WTC11 (cell line): ENCODE data around the gene VPS33B. TPM values are rescaled to one million over a fixed set of nuclear protein-coding genes. Genes with fewer than 3 reads are reported as not detected.

ENCODE experiments used
- ATAC-seq: fragments of 200-7000 bp; cut with Tn5 transposase; 2 replicates; pipeline ENCODE4 v1.10.0; 2021; ENCODE audit warnings: mild to moderate bottlenecking, moderate library complexity
- CTCF ChIA-PET: fragments of 300-600 bp; sonication (Branson Sonifier 250); formaldehyde crosslinking; loops from one replicate; lab custom pipeline; 2021; ENCODE audit warnings: antibody characterized with exemption; lab: Charles Lee
- POLR2A ChIA-PET: fragments of 350-600 bp; sonication (Branson Sonifier 250); formaldehyde crosslinking; loops from one replicate; lab custom pipeline; 2021; ENCODE audit warnings: antibody characterized with exemption; lab: Charles Lee
- DNase-seq: peaks from one replicate; pipeline ENCODE4 v3.0.0; 2021; ENCODE audit warnings: low spot score
- H3K27ac Mint-ChIP-seq: 2 replicates; pipeline ENCODE4 v1.8.0; 2021; ENCODE audit warnings: mixed read lengths
- H3K27me3 Mint-ChIP-seq: 2 replicates; pipeline ENCODE4 v1.8.0; 2021; ENCODE audit warnings: low read depth, mild to moderate bottlenecking, moderate library complexity, mixed read lengths
- H3K36me3 Mint-ChIP-seq: 2 replicates; pipeline ENCODE4 v1.8.0; 2021; ENCODE audit warnings: mixed read lengths
- H3K4me1 Mint-ChIP-seq: 2 replicates; pipeline ENCODE4 v1.8.0; 2022; ENCODE audit warnings: mixed read lengths
- H3K4me3 Mint-ChIP-seq: 2 replicates; pipeline ENCODE4 v1.8.0; 2021; ENCODE audit warnings: mild to moderate bottlenecking, moderate library complexity, mixed read lengths
- H3K9me3 Mint-ChIP-seq: 2 replicates; pipeline ENCODE4 v1.8.0; 2021; ENCODE audit warnings: mixed read lengths
- AR ChIP-seq: fragments of 250-450 bp; sonication (Bioruptor Pico); IDR thresholded peaks from 2 replicates; pipeline ENCODE4 v1.9.0; 2021; ENCODE audit warnings: mild to moderate bottlenecking
- EMX1 ChIP-seq: fragments of 250-450 bp; sonication (Bioruptor Pico); IDR thresholded peaks from 2 replicates; pipeline ENCODE4 v1.8.0; 2021; ENCODE audit warnings: mild to moderate bottlenecking
- ESRRA ChIP-seq: sonication (generic); formaldehyde crosslinking; IDR thresholded peaks from 2 replicates; pipeline ENCODE4 v1.8.1; 2022; ENCODE audit warnings: mild to moderate bottlenecking, missing genetic modification reagents, borderline replicate concordance
- FOXK1 ChIP-seq: sonication (generic); formaldehyde crosslinking; IDR thresholded peaks from 2 replicates; pipeline ENCODE4 v1.8.0; 2022; ENCODE audit warnings: mild to moderate bottlenecking, moderate library complexity, missing genetic modification reagents
- HMGA2 ChIP-seq: fragments of 250-450 bp; sonication (Bioruptor Pico); IDR thresholded peaks from 2 replicates; pipeline ENCODE4 v1.4.0; 2021; ENCODE audit warnings: mild to moderate bottlenecking, moderate library complexity
- IRF2 ChIP-seq: sonication (generic); formaldehyde crosslinking; IDR thresholded peaks from 2 replicates; pipeline ENCODE4 v1.8.0; 2022; ENCODE audit warnings: low read depth, missing genetic modification reagents, borderline replicate concordance
- KAT7 ChIP-seq: sonication (generic); formaldehyde crosslinking; IDR thresholded peaks from 2 replicates; pipeline ENCODE4 v1.8.1; 2023; ENCODE audit warnings: missing genetic modification reagents, mild to moderate bottlenecking, borderline replicate concordance
- MYBL2 ChIP-seq: sonication (generic); formaldehyde crosslinking; IDR thresholded peaks from 2 replicates; pipeline ENCODE4 v1.8.1; 2023; ENCODE audit warnings: mild to moderate bottlenecking, moderate library complexity, missing genetic modification reagents
- NR1H2 ChIP-seq: sonication (generic); formaldehyde crosslinking; IDR thresholded peaks from 2 replicates; pipeline ENCODE4 v1.9.0; 2021; ENCODE audit warnings: mild to moderate bottlenecking, moderate library complexity, missing genetic modification reagents
- NR2C2 ChIP-seq: sonication (generic); formaldehyde crosslinking; IDR thresholded peaks from 2 replicates; pipeline ENCODE4 v1.8.0; 2022; ENCODE audit warnings: mild to moderate bottlenecking, missing genetic modification reagents
- SMAD4 ChIP-seq: sonication (generic); formaldehyde crosslinking; IDR thresholded peaks from 2 replicates; pipeline ENCODE4 v1.8.0; 2022; ENCODE audit warnings: mild to moderate bottlenecking, missing genetic modification reagents
- SOX15 ChIP-seq: fragments of 250-450 bp; sonication (Bioruptor Pico); IDR thresholded peaks from 2 replicates; pipeline ENCODE4 v1.9.0; 2021; ENCODE audit warnings: mild to moderate bottlenecking
- TEAD1 ChIP-seq: sonication (generic); formaldehyde crosslinking; IDR thresholded peaks from 2 replicates; pipeline ENCODE4 v1.8.0; 2022; ENCODE audit warnings: mild to moderate bottlenecking, missing genetic modification reagents
- ZBTB21 ChIP-seq: sonication (generic); formaldehyde crosslinking; IDR thresholded peaks from 2 replicates; pipeline ENCODE4 v1.8.1; 2023; ENCODE audit warnings: mild to moderate bottlenecking, missing genetic modification reagents, borderline replicate concordance
- ZNF121 ChIP-seq: sonication (generic); formaldehyde crosslinking; IDR thresholded peaks from 2 replicates; pipeline ENCODE4 v1.8.0; 2023; ENCODE audit warnings: missing genetic modification reagents
- ZNF423 ChIP-seq: fragments of 250-450 bp; sonication (Bioruptor Pico); IDR thresholded peaks from 2 replicates; pipeline ENCODE4 v2.1.2; 2022; ENCODE audit warnings: mild to moderate bottlenecking, moderate library complexity
- total RNA-seq: library from RNA; stranded (reverse); gene quantifications from 3 replicates; pipeline ENCODE4 v1.2.3, GENCODE V29; 2021
- TF ChIP-seq, protein P1 (sequence below): sonication (generic); formaldehyde crosslinking; IDR thresholded peaks from 2 replicates; pipeline ENCODE4 v1.8.0; 2022; ENCODE audit warnings: mild to moderate bottlenecking, missing genetic modification reagents
- TF ChIP-seq, protein P2 (sequence below): fragments of 250-450 bp; sonication (Bioruptor Pico); IDR thresholded peaks from 2 replicates; pipeline ENCODE4 v1.9.0; 2021; ENCODE audit warnings: mild to moderate bottlenecking
- TF ChIP-seq, protein P3 (sequence below): sonication (generic); formaldehyde crosslinking; IDR thresholded peaks from 2 replicates; pipeline ENCODE4 v1.8.0; 2022; ENCODE audit warnings: mild to moderate bottlenecking, missing genetic modification reagents
- TF ChIP-seq, protein P4 (sequence below): fragments of 250-450 bp; sonication (Bioruptor Pico); conservative IDR thresholded peaks from 2 replicates; pipeline ENCODE4 v1.9.0; 2021; ENCODE audit warnings: mild to moderate bottlenecking
- TF ChIP-seq, protein P5 (sequence below): sonication (generic); formaldehyde crosslinking; IDR thresholded peaks from 2 replicates; pipeline ENCODE4 v1.8.0; 2023; ENCODE audit warnings: missing genetic modification reagents, mild to moderate bottlenecking, borderline replicate concordance
- TF ChIP-seq, protein P6 (sequence below): sonication (generic); formaldehyde crosslinking; IDR thresholded peaks from 2 replicates; pipeline ENCODE4 v1.8.1; 2022; ENCODE audit warnings: mild to moderate bottlenecking, moderate library complexity, missing genetic modification reagents

The VPS33B gene
- total RNA-seq, 1 experiment from 2014 or later, result 21.1 TPM

DNA sequence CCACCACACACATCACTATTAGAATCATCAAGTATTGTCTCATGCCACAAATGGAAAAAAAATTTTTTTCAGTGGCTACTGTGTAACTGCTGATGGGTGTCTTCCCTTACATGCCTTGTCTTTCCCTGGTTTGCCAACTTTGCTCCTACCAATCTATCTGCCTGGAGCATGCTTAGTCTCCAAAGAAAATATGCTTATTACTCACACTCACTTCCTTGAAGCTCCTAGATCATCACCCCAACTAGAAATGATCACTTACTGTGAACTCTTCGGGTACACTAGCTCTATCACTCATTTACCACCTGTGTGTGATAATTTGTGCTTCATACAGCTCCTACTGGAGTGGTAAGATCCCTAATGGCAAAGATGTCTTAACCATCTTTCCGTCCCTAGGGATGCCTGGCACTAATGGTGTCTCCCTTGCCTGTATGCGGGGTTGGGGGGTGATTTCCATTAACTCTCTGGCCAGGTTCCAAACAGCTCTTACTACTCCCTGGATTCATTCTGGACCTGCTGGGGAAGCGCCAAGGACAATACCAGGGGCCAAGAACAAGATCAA lies 799 bp downstream of the VPS33B start:
- TF ChIP-seq, protein P1, sequence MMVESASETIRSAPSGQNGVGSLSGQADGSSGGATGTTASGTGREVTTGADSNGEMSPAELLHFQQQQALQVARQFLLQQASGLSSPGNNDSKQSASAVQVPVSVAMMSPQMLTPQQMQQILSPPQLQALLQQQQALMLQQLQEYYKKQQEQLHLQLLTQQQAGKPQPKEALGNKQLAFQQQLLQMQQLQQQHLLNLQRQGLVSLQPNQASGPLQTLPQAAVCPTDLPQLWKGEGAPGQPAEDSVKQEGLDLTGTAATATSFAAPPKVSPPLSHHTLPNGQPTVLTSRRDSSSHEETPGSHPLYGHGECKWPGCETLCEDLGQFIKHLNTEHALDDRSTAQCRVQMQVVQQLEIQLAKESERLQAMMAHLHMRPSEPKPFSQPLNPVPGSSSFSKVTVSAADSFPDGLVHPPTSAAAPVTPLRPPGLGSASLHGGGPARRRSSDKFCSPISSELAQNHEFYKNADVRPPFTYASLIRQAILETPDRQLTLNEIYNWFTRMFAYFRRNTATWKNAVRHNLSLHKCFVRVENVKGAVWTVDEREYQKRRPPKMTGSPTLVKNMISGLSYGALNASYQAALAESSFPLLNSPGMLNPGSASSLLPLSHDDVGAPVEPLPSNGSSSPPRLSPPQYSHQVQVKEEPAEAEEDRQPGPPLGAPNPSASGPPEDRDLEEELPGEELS (CRISPR knock-in tag), result no peak
- TF ChIP-seq, protein P2, sequence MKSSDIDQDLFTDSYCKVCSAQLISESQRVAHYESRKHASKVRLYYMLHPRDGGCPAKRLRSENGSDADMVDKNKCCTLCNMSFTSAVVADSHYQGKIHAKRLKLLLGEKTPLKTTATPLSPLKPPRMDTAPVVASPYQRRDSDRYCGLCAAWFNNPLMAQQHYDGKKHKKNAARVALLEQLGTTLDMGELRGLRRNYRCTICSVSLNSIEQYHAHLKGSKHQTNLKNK (CRISPR knock-in tag), result no peak
- TF ChIP-seq AR (no peak), SMAD4 (CRISPR knock-in tag) (no peak), ESRRA (CRISPR knock-in tag) (no peak), FOXK1 (CRISPR knock-in tag) (no peak), EMX1 (no peak)
- TF ChIP-seq, protein P3, sequence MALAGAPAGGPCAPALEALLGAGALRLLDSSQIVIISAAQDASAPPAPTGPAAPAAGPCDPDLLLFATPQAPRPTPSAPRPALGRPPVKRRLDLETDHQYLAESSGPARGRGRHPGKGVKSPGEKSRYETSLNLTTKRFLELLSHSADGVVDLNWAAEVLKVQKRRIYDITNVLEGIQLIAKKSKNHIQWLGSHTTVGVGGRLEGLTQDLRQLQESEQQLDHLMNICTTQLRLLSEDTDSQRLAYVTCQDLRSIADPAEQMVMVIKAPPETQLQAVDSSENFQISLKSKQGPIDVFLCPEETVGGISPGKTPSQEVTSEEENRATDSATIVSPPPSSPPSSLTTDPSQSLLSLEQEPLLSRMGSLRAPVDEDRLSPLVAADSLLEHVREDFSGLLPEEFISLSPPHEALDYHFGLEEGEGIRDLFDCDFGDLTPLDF, result no peak
- TF ChIP-seq, protein P4, sequence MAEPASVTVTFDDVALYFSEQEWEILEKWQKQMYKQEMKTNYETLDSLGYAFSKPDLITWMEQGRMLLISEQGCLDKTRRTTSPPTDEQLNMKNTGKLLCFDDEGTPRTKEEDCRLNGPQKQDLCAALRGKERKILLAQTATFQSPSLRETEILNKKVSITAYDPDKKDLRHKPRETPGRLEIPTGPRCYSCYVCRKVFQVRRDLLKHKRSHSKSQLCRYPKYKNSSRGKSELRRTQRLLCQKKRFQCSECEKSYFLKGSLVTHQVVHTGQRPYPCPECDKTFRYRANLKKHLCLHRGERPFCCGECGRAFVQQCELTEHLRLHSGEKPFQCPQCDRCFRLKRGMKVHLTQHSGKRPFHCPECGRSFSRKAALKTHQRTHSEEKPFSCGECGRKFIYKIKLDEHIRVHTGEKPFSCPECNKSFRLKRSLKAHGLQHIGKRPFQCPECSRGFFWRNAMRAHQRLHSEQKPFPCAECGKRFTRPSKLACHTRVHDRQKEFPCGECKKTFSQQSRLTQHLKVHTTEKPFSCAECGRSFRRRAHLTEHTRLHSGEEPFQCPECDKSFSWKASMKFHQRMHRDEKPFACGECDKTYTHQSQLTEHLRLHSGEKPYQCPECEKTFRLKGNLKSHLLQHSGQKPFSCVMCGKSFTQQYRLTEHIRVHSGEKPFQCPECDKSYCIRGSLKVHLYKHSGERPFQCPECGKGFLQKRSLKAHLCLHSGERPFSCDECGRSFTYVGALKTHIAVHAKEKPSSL (CRISPR knock-in tag), result no peak
- Mint-ChIP-seq H3K9me3 (no peaks in the 10 kb centered on the region), H3K4me1 (peaks cover 11% of the 10 kb centered on the region), H3K27me3 (no peaks in the 10 kb centered on the region), H3K4me3 (peak overlapping the region; percentile 88), H3K36me3 (peaks cover 3% of the 10 kb centered on the region), H3K27ac (peak overlapping the region; percentile 54)
- ChIA-PET CTCF (interaction anchor here (0.6 to 3.7 kb wide), 8 partner anchors 12 to 250 kb away, joined by 3 to 37 read pairs (median 6); partner anchors contain the start of gene HDDC3), POLR2A (interaction anchor here (1.3 kb wide), 1 partner anchor 11 kb away, joined by 5 read pairs; no protein-coding TSS in a partner anchor)
- DNase-seq (no peak), ATAC-seq (peak; percentile 9)

- Mint-ChIP-seq H3K4me3 (no peak overlapping the region), H3K27ac (peak overlapping the region; percentile 50; the same call in 1 of the 2 replicates), H3K27me3 (no peaks in the 10 kb centered on the region), H3K9me3 (no peaks in the 10 kb centered on the region), H3K36me3 (peaks cover 12% of the 10 kb centered on the region), H3K4me1 (peaks cover 11% of the 10 kb centered on the region)
- DNase-seq, result no peak
- ATAC-seq, result no peak
- ChIA-PET POLR2A (no interaction called here), CTCF (interaction anchor here (1.1 kb wide), 1 partner anchor 15 kb away, joined by 3 read pairs; no protein-coding TSS in a partner anchor)
- TF ChIP-seq, protein P5, sequence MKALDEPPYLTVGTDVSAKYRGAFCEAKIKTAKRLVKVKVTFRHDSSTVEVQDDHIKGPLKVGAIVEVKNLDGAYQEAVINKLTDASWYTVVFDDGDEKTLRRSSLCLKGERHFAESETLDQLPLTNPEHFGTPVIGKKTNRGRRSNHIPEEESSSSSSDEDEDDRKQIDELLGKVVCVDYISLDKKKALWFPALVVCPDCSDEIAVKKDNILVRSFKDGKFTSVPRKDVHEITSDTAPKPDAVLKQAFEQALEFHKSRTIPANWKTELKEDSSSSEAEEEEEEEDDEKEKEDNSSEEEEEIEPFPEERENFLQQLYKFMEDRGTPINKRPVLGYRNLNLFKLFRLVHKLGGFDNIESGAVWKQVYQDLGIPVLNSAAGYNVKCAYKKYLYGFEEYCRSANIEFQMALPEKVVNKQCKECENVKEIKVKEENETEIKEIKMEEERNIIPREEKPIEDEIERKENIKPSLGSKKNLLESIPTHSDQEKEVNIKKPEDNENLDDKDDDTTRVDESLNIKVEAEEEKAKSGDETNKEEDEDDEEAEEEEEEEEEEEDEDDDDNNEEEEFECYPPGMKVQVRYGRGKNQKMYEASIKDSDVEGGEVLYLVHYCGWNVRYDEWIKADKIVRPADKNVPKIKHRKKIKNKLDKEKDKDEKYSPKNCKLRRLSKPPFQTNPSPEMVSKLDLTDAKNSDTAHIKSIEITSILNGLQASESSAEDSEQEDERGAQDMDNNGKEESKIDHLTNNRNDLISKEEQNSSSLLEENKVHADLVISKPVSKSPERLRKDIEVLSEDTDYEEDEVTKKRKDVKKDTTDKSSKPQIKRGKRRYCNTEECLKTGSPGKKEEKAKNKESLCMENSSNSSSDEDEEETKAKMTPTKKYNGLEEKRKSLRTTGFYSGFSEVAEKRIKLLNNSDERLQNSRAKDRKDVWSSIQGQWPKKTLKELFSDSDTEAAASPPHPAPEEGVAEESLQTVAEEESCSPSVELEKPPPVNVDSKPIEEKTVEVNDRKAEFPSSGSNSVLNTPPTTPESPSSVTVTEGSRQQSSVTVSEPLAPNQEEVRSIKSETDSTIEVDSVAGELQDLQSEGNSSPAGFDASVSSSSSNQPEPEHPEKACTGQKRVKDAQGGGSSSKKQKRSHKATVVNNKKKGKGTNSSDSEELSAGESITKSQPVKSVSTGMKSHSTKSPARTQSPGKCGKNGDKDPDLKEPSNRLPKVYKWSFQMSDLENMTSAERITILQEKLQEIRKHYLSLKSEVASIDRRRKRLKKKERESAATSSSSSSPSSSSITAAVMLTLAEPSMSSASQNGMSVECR (CRISPR knock-in tag), result no peak
- TF ChIP-seq ZNF423 (CRISPR knock-in tag) (no peak), IRF2 (CRISPR knock-in tag) (no peak), MYBL2 (no peak), ZNF121 (CRISPR knock-in tag) (no peak), NR2C2 (no peak), NR1H2 (CRISPR knock-in tag) (no peak), SOX15 (no peak), HMGA2 (CRISPR knock-in tag) (no peak), KAT7 (CRISPR knock-in tag) (no peak), TEAD1 (CRISPR knock-in tag) (no peak), ZBTB21 (CRISPR knock-in tag) (no peak)
- TF ChIP-seq, protein P6, sequence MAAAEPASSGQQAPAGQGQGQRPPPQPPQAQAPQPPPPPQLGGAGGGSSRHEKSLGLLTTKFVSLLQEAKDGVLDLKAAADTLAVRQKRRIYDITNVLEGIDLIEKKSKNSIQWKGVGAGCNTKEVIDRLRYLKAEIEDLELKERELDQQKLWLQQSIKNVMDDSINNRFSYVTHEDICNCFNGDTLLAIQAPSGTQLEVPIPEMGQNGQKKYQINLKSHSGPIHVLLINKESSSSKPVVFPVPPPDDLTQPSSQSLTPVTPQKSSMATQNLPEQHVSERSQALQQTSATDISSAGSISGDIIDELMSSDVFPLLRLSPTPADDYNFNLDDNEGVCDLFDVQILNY (CRISPR knock-in tag), result no peak
Observed at GRCh38 chr15:91018158-91018557, 4.2 kb downstream of the VPS33B start.
